ENCODE results near the gene RNF4.
"Not testable (repeated sequence)": the region's sequence is repeated elsewhere in the genome, so short reads cannot be mapped to it uniquely, and the experiment has no call there.

The RNF4 gene

DNA sequence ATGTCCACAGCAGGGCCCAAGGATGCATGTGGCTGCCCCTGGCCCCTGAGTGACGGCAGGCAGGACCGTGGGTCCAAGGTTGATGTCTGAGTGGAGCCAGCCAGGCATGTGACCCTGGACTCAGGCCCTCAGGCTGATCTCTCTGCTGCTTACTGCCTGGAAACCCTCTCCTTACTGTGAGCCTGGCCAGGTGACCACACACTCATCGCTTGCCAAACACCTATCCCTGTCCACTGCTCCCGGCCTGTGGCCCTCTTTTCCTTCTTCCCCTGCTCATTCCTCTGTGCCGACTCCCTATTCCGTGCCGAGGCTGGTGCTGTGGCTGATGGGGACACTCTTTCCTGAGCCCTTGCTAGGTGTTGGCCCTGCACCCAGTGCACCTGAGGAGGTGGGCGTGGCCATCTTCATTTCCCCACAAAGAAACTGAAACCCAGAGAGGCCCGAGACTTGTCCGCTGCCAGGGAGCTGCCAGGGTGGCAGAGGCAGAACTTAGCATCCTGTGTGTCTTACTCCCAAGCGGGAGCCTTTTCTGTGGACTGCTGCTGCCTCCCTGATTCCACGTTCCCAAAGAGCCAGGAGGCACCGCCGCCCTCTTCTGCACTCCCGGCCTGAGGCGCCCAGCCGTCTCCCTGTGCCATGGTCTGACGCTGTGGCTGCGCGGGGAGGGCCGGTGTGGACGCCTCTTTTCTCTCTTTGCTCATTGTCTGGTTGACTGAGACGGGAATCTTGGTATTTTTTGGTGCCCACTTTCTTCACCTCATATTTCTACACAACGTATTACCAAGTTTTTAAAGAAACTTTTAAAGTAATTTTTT lies 11.2 kb upstream of the RNF4 start:
- no peak for DNase-seq

DNA sequence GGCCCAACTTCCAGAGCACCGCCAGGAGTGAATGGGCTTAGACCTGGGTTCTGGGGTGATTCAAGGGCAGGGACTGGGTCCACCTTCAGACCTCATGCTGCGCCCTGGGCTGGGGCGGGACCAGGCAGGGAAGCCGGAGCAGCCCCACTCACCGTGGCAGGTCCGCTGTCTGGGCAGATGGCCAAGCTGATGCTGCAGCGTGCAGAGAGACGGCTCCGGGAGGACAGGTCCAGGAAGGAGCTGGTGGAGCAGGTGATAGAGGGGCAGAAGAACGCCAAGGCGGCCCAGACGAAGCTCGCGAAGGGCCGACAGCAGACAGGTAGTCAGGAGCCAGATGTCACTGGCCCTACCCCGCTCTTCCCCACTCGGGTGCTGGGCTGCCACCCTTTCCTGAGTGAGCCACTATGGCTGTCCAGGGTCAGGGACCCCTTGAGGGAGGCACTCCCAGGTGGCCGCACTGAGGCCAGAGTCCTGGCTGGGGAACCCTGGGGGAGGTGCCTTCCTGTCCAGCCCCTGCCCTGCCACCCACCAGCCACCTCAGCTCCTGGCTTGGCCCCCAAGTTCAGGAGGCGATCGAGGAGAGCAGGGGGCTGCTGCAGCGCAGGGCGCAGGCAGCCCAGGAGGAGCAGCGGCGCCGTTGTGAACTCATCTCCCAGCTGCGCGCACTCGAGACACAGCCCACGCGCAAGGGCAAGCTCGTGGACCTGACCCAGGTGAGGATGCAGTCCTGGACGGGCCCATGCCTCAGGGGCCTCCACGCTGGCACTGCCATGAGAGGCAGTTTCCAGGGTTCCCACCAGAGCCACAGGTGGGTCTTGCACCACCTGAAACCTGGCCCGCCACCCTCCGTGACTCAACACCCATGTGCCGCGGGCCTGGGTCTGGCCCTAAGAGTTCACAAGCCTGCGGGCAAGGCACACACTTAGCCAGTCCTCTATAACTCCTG lies 10.1 kb upstream of the RNF4 start:
- no peak for DNase-seq

DNA sequence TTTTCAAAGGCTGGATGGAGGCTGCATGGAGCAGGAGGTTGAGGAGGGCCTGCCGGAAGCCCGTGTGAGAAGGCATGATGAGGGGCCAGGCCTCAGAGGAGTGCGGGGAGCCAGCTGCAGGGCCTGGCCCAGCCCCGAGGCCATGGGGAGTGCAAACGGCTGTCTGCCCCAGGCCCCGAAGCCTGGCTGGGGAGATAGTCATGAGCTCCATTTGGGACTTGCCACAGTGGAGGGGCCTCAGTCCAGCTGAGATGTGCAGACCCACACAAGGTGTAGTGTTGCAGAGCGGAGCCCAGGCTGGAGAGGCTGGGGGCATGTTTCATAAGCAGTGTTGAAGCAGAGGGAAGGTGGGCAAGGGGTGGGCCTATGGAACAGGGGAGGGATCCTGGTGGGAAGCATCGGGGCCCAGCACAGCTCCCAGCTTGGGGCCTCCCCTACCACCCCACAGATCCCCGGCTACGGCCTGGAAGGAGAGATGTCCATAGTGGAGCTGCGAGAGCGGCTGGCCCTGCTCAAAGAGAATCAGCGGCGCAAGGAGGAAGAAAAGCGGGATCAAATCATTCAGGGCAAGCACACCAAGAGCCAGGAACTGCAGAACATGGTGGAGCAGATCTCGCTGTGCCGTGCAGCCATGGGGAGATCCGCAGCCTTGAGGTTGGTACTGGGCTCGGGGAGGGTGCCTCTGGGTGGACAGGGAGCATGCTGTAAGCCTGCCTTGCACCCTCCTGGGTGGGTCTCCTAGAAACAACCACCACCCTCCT lies 9.1 kb upstream of the RNF4 start:
- DNase-seq, result no peak

DNA sequence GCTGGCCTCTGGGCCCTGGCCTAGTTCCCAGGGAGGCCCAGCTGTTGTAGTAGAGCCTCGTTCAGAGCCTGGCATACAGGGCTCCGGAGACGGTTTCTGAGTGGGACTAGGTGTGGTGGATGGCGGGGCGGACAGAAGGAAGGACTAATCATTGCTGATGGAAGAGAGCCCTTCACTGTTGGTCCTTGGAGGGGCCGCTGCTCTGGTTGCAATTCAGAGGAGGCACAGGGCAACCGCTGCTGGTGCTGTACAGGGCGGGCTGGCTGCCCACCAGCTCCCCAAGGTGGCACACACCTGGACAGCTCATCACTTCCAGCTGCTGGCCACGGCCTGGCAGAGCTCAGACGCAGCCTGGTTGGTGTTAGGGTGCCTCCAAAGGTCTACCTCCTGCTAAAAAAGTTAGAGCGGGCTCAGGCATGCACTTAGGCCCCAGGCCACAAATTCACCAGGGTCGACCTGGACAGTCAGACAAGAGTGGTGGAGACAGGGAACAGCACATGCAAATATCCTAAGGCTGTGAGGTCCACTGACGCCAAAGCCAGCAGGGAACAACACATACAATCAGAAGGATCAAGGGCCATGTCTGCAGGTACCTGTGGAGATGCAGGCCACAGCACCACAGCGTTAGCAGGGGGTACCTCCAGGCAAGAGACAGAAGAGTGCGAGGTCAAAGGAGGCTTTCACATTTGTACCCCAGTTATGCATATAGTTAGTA lies 7.5 kb upstream of the RNF4 start:
- DNase-seq, result no peak

DNA sequence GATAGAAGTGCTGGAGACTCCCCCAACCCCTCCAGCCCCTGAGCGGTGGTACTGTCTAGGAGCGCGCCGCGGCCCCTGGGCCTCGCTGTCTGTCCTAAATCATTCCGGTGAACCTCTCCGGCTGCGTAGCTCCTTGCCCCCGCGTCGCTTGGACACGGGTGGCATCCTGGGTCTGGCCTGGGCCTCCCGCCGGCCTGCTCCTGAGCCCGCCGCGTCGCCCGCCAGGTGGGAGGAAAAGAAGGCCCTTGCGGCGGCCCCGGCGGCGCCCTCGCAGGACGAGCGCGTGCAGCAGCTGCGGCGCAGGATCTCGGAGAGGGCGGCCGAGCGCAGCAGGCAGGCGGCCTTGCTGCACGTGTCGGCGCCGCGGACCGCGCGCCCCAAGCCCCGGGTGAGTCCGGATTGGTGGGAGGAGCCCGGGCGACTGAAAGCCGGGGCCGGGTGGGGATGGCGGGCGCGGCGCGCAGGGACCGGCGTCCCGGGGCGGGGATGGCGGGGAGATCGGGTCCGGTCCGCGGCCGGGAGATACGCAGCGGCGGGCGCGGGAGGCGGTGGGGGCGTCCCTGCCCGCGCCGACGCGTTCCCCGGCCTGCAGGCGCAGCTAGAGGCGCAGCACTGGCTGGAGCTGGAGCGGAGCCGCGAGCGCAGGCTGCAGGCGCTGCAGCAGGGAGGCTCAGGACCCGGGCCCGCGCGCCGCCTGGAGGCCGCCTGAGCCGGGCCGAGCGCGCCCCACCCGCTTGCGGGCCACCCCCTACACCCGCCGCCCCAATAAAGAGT lies 6.5 kb upstream of the RNF4 start:
- peak in 38 of 51 donors; percentile 14 to 80 (median 58) for DNase-seq

DNA sequence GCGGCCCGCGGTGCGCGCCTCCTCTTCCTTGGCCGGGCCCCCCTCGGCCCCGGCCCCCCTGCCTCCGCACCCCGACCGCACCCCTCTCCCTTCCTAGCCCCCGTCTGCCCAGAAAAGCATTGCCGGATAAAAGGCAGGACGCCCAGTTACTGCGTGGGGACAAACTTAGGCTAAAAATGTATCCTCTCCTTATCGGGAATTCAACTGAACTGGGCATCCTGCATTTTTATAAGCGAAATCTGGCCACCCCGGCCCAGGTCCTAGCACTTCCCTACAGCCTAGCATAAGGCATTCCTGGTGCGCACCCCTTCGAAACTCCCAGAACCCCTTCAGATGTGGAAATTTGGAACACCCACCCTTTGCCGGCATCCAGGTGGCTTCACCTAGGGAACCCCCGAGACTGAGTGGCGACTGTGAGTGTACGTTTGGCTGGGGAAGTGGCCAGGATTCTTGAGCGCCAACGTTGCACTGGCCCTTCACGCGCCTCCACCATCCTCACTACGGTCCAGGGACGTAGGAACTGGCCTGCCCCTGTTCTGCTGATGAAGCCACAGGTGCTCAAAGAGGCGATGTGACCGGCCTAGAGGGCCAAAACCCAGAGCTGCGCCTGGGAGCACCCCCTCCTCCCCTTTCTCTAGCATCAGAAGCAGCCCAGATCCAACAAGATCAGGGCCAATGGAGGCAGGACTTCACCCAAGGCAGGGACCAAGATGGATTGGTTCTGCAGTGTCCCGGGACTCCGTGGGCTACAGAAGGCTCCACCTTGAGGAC lies 5.7 kb upstream of the RNF4 start:
- no peak for DNase-seq

DNA sequence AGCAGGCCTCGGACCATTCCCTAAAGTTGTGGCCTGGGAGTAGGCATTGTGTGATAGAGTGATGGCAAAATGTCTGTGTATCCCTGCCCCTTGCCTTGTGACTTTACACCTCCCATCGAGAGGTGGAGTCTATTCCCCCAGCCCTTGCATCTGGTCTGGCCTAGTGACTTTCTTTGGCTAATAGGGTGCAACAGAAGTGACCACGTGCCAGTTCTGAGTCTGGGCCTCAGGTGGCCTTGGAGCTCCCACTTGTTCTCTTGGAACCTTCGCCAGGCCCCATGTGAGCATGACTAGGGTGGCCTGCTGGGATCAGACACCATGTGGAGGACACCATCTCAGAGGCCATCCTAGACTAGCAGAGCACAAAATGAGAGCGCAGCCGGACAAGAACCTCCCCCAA lies 3.9 kb upstream of the RNF4 start:
- DNase-seq, result no peak

DNA sequence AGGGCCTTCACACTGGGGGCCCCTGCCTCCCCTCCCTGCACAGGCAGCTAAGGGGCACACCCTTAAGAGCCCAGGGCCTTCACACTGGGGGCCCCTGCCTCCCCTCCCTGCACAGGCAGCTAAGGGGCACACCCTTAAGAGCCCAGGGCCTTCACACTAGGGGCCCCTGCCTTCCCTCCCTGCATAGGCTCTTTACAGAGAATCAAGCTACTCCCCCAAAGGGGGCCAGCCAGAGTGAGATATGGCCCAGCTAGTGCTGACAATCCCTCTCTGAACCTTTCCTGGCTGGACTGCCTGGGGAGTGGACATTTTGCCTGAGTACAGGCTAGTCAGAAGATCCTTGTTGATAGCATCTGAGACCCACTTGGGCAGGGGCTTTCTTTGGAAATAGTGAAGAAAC lies 3.4 kb upstream of the RNF4 start:
- not testable (repeated sequence) for DNase-seq

DNA sequence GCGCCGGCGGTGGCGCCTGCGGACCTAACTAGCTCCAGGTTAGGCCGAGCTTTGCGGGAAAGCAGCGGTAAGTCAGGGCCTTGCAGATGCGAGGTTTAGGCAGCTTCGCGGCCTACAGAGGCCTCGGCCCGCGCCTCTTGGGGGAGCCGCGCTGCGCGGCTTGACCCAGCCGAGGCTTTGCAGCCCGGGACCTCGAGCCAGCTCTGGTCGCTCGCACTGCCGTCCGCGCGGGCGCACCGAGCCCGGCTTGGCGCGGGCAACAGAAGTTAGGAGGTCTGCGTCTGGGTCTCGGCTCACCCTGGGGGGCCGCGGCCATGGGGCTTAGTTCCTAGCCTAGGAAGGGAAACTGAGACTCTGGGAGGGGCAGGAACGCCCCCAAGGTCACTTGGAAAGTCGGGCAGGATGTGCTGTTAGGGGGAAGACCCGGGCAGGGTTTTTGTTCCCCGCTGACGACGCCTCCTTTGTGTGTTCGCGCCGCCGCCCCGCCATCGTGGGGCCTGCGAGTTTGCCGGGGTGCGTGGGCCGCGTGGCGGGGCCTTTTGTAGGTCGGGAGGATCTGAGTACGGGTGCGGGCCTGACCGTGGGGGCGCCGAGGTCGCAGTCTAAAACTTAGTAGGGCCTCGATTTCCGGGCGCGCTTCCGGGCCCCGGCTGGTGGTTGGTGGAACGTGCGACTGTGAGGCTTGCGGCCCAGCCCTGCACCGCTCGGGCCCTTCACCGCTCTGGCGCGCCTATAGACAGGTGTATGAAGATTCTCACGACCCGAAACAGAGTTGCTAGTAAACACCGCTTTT lies 482 bp downstream of the RNF4 start:
- peak in 15 of 51 donors; percentile 8 to 48 (median 36) for DNase-seq

DNA sequence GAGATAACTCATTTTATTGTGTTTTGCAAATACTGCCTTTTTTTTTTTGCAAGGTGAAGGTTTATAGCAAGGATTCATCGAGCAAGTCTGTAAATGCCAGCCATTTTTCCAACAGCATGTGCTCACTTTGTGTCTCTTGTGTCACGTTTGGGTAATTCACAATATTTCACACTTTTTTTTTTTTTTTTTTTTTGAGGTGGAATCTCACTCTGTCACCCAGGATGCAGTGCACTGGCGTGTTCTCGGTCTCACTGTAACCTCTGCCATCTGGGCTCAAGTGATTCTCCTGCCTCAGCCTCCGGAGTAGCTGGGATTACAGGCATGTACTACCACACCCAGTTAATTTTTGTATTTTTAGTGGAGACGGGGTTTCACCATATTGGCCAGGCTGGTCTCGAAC lies 1.9 kb downstream of the RNF4 start:
- no peak for DNase-seq

DNA sequence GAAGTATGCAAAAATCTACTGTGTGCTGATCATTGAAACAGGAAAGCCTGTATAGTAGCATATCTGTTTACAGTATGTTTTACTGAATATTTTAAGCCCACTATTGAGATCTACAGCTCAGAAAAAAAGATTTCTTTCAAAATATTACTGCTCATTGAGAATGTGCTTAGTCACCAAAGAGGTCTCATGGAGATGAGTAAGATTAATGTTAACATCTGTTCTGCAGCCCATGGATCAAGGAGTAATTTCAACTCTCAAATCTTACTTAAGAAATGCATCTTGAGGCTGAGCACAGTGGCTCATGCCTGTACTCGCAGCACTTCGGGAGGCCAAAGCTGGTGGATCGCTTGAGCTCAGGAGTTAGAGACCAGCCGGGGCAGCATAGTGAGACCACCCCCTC lies 3.3 kb downstream of the RNF4 start:
- no peak for DNase-seq

DNA sequence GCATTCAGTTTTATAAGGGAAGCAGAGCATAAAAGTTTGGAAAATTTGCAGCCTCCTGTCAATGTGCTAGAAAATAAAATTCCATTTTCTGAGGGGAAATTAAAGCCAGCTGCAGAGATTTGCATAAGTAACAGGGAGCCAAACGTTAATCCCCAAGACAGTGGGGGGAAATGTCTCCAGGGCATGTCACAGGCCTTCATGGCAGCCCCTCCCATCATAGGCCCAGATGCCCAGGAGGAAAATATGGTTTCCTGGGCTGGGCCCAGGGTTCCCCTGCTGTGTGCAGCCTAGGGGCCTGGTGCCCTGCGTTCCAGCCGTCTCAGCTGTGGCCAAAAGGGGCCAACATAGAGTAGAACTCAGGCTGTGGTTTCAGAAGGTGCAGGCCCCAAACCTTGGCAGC lies 9.3 kb downstream of the RNF4 start:
- no peak for DNase-seq

DNA sequence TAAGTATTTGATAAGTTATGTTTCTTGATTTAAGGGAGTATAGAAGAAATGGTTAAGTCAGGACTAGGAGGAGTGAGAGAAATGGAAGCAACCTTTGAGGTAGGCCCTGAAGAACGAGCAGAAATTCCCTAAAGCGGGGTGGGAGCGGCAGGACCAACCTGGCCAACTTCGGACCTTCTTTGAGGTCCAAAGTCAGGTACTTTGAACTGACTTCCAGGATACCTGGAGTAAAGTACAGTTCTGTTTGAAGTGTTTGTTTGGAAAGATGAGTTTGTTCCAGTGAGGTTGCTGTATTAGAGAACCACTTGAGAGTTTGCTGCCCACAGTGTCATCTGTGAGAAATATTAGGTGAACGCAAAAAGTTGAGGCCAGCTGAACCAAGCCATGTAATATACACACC lies 11.7 kb downstream of the RNF4 start:
- DNase-seq, result no peak

DNA sequence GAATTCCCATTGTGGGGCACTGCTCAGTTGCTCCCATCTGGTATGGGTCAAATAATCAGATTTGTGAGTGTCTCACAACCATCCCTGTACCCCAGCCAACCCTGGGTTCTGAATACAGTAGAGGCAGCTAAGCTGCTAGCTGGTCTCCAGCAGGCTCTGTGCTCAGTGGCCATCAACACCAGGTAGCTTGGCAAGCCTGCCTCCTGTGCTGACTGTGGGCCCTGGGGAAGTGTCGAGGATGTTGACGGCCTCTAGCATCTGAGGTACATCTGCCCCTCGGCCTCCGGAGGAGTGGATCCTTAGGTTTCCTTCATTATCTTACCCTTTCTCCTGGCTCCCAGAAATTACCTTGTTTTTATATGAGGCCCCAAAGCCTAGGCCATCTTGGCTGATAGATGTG lies 13.3 kb downstream of the RNF4 start:
- DNase-seq, result no peak

DNA sequence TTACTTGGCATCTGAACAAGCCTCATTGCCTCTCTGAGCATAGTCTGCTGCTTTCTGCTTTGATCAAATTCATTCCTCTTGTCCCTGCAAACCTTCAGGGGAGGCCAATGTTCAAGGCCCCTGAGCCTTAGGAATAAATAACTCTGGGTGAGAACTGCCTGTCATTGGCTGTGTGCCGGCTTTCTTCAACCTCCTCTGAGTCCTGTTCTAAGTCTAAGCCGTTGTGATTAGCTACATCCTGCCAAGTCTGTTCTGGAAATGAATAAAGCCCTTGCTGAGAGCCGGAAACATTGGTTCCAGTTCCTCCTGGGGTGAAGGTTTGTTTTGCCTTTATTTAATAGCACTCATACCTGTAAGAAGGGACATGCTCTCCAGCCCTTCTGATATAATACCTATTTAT lies 13.8 kb downstream of the RNF4 start:
- peak in 20 of 51 donors; percentile 7 to 63 (median 31) for DNase-seq

DNA sequence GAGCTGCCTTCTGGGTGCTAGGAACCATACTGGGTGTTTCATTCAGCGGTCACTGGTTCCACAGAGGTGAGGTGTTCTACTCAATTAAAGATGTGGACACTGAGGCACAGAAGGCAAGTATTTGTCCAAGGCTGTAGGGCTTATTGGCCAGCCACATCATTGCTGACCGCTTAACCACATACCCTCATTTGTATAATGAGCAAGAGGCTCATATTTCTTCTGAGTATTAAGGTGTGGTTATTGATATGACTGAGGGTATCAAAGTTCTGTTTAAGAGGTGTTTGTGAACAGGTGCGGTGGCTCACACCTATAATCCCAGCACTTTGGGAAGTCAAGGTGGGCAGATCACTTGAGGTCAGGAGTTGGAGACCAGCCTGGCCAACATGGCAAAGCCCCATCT lies 14.3 kb downstream of the RNF4 start:
- no peak for DNase-seq

DNA sequence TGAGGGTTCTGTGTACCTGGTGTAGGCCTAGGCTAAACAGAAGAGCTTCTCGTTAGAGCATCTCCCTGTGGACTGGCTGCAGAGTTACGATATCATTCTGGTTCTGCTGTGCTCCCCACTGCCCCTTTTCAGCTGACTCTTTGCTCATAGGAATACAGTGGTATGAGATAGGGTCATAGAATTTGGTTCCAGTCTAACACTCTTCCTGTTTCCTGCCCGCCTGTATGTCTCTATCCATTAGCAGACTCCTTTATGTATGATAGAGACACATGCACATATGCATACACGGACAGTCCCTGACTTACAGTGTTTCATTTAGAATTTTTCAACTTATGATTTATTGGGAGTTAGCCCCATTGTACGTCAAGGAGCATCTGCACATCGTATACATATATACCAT lies 15.3 kb downstream of the RNF4 start:
- no peak for DNase-seq

DNA sequence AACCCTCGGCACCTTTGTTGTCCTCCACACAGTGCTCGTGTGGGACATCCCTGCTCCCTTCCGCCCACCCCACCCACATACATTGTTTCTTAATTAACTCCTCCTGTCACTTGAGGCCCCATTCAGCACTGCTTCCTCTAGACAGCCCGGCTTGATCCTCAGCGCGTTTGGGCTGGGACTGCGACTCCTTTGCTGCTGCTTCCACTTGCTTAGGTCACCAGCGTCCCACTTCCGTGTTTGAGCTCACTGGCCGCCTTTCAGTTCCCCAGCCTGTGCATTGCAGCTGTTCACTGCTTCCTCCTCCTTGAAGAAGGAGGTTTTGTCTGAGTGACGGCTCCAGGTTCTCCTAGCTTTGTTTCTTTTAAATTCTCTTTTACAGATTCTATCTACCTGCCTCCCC lies 16.1 kb downstream of the RNF4 start:
- DNase-seq, result peak in 30 of 51 donors; percentile 6 to 66 (median 39)

DNA sequence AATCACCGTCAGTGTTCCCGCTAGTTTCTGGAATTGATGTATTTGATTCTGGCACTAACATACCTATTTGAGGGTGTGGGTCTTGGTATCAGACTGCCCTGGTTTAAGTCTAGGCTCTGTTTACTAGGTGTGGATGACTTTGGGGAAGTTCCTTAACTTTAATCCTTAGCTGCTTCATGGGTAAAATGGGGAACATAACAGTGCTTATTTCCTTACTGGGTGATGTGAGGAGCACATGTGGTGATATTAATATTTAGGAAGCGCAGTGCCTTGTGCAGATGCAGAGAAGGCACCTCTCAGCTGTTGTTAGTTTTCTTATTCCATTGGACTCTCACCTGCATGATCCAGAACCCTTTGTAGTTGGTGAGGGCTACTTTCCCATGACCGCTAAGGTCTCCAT lies 17.1 kb downstream of the RNF4 start:
- no peak for DNase-seq

Data from hypothalamus (tissue), 51 donors.